Endothelial cell of umbilical vein (primary cell): ENCODE data around the gene LYRM1. TPM values are rescaled to one million over a fixed set of nuclear protein-coding genes. Genes with fewer than 3 reads are reported as not detected.

ENCODE experiments used
- BruUV-seq: library from RNA; stranded (reverse); fragments of 400-500 nt; replicated peaks from 2 replicates; lab custom pipeline; 2021; lab: Mats Ljungman, UMichigan
- CTCF ChIA-PET: fragments of 300-600, 350-600 bp; sonication (Branson Sonifier 250); formaldehyde crosslinking; loops from one replicate; lab custom pipeline; 2021; ENCODE audit warnings: antibody characterized with exemption, inconsistent platforms; lab: Charles Lee
- POLR2A ChIA-PET: fragments of 300-600, 350-600 bp; sonication (Branson Sonifier 250); formaldehyde crosslinking; loops from one replicate; lab custom pipeline; 2021; ENCODE audit warnings: antibody characterized with exemption, inconsistent platforms; lab: Charles Lee
- DNase-seq: peaks from one replicate; pipeline ENCODE4 v3.0.0-alpha.2; 2011; ENCODE audit warnings: low read depth, low spot score
- FAIRE-seq: peaks from 2 replicates; lab custom pipeline; 2011; peaks lifted over from hg19 to GRCh38; lab: Jason Lieb, UNC
- H2AFZ ChIP-seq: 2 replicates; pipeline ENCODE4 v1.6.0; 2012; ENCODE audit warnings: low read depth, low read length, control low read depth, inconsistent platforms
- H3K27ac ChIP-seq: 2 replicates; pipeline ENCODE4 v1.5.1; 2011; ENCODE audit warnings: low read depth, mild to moderate bottlenecking, control low read depth, low read length, moderate library complexity; ENCODE audit not compliant: insufficient read depth
- H3K27me3 ChIP-seq, 2 experiments: 2 replicates each; pipeline versions ENCODE4 v1.6.0 to v1.6.1; 2011; ENCODE audit warnings: low read length in 2 of 2, mixed read lengths in 1 of 2; ENCODE audit not compliant: control insufficient read depth in 2 of 2, insufficient read depth in 2 of 2
- H3K36me3 ChIP-seq, 2 experiments: 2 replicates in 1 of 2; 3 replicates in 1 of 2; pipeline ENCODE4 v1.5.1; 2011; ENCODE audit warnings: low read length in 2 of 2, mild to moderate bottlenecking in 1 of 2, moderate library complexity in 1 of 2; ENCODE audit not compliant: control insufficient read depth in 2 of 2, insufficient read depth in 2 of 2; ENCODE audit errors: extremely low read depth in 1 of 2
- H3K4me1 ChIP-seq: 3 replicates; pipeline ENCODE4 v1.5.1; 2011; ENCODE audit warnings: mild to moderate bottlenecking, low read length; ENCODE audit not compliant: control insufficient read depth, insufficient read depth; ENCODE audit errors: extremely low read depth
- H3K4me2 ChIP-seq: 2 replicates; pipeline ENCODE4 v1.6.1; 2011; ENCODE audit warnings: low read length, control low read depth, mixed read lengths; ENCODE audit not compliant: insufficient read depth
- H3K4me3 ChIP-seq, 3 experiments: fragments of 200-600 bp in 1 of 3; sonication (generic), shearing (Covaris generic) in 1 of 3; replicated peaks in 1 of 3; 2 replicates each; pipeline ENCODE4 v1.5.1; 2011 to 2016; ENCODE audit warnings: control low read depth in 3 of 3, low read length in 3 of 3, mild to moderate bottlenecking in 2 of 3, inconsistent platforms in 1 of 3, low read depth in 1 of 3, moderate library complexity in 1 of 3; ENCODE audit not compliant: insufficient read depth in 1 of 3
- H3K79me2 ChIP-seq: 2 replicates; pipeline ENCODE4 v1.6.0; 2012; ENCODE audit warnings: low read length, inconsistent platforms; ENCODE audit not compliant: control insufficient read depth, insufficient read depth
- H3K9ac ChIP-seq: replicated peaks from 2 replicates; pipeline ENCODE3; 2011; ENCODE audit warnings: low read length, control low read depth; ENCODE audit not compliant: insufficient read depth; ENCODE audit errors: extremely low read depth
- H3K9me1 ChIP-seq: replicated peaks from 3 replicates; pipeline ENCODE4 v1.6.0; 2011; ENCODE audit warnings: mild to moderate bottlenecking, low read length; ENCODE audit not compliant: control insufficient read depth, insufficient read depth; ENCODE audit errors: extremely low read depth
- H3K9me3 ChIP-seq: replicated peaks from 2 replicates; pipeline ENCODE4 v1.5.1; 2012; ENCODE audit warnings: low read length, inconsistent platforms; ENCODE audit not compliant: control insufficient read depth, insufficient read depth
- H4K20me1 ChIP-seq: replicated peaks from 2 replicates; pipeline ENCODE3; 2011; ENCODE audit warnings: mild to moderate bottlenecking, low read length; ENCODE audit not compliant: control insufficient read depth, insufficient read depth; ENCODE audit errors: extremely low read depth
- EZH2 ChIP-seq: IDR thresholded peaks from 2 replicates; pipeline ENCODE4 v1.6.1; 2012; ENCODE audit warnings: borderline replicate concordance, low read depth, mild to moderate bottlenecking, moderate library complexity, low read length, inconsistent platforms; ENCODE audit not compliant: severe bottlenecking
- FOS ChIP-seq: IDR thresholded peaks from 2 replicates; pipeline ENCODE4 v1.6.1; 2011; ENCODE audit warnings: mild to moderate bottlenecking, low read length, moderate library complexity, borderline replicate concordance; ENCODE audit not compliant: insufficient read depth
- GATA2 ChIP-seq: IDR thresholded peaks from 2 replicates; pipeline ENCODE4 v1.7.0; 2011; ENCODE audit warnings: low read depth, mild to moderate bottlenecking, moderate library complexity, mixed read lengths, low read length; ENCODE audit not compliant: insufficient read length, insufficient read depth
- JUN ChIP-seq: IDR thresholded peaks from 2 replicates; pipeline ENCODE4 v1.6.1; 2011; ENCODE audit warnings: borderline replicate concordance, low read depth; ENCODE audit not compliant: insufficient read length, insufficient read depth
- MYC ChIP-seq: IDR thresholded peaks from one replicate; pipeline ENCODE4 v1.6.1; 2011; ENCODE audit warnings: mild to moderate bottlenecking, low read depth, low read length
- POLR2A ChIP-seq: IDR thresholded peaks from 2 replicates; pipeline ENCODE4 v1.6.1; 2012; ENCODE audit warnings: low read depth, mild to moderate bottlenecking, control low read depth, low read length
- POLR2AphosphoS5 ChIP-seq: IDR thresholded peaks from 2 replicates; pipeline ENCODE4 v1.6.1; 2012; ENCODE audit warnings: low read depth, mild to moderate bottlenecking, control low read depth, low read length, moderate library complexity; ENCODE audit not compliant: insufficient read depth
- dilution Hi-C: fragments of 300-500 bp; cut with MboI; formaldehyde crosslinking; loops from one replicate; pipeline ENCODE4 v1.15.0; 2019; ENCODE audit warnings: low sequenced_read_pairs; ENCODE audit not compliant: extremely low pct_ligation_motif_present
- intact Hi-C: fragments of 100-400 bp; cut with micrococcal nuclease; formaldehyde crosslinking; loops from one replicate; pipeline ENCODE4 v1.10.0; 2022
- polyA plus RNA-seq, 4 experiments: library from polyadenylated mRNA; depleted of rRNA in 3 of 4; stranded (reverse) in 3 of 4; unstranded in 1 of 4; fragments of >200 nt; gene quantifications; 2 replicates each; pipeline versions ENCODE4 v1.2.1 to v1.2.3, GENCODE V29; 2011 to 2012; ENCODE audit warnings: missing spikeins in 1 of 4
- total RNA-seq: library from RNA; stranded (reverse); gene quantifications from 2 replicates; pipeline ENCODE4 v1.2.3, GENCODE V29; 2021
- TF ChIP-seq, protein P1 (sequence below), 2 donors: IDR thresholded peaks; 1 replicate in 1 of 2; 2 replicates in 1 of 2; pipeline ENCODE4 v1.5.1; 2011; ENCODE audit warnings: low read length in 2 of 2, mild to moderate bottlenecking in 2 of 2, moderate library complexity in 2 of 2, control low read depth in 1 of 2, inconsistent platforms in 1 of 2, low read depth in 1 of 2; ENCODE audit not compliant: insufficient read depth in 1 of 2; ENCODE audit errors: extremely low read depth in 1 of 2
- TF ChIP-seq, protein P2 (sequence below): IDR thresholded peaks from 2 replicates; pipeline ENCODE4 v1.6.1; 2011; ENCODE audit not compliant: insufficient read depth, insufficient read length

LYRM1 gene
- total and polyA plus RNA-seq, 2 donors (not counting 3 experiments of a cell fraction or from before 2014, with no cell fraction given): 20.4 to 28.4 TPM

DNA sequence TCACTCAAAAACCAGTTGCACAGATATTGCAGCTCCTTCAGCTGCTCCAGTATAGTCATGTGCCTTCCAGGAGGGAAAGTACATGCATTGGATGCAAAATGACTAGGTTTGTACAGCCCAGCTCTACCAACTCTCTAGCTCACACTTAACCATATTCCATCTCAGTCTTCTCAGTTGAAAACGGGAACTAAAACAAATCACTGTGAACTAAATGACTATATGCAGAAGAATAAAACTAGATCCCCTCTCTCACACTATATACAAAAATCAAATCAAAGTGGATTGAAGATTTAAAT is 25.3 kb upstream of the LYRM1 start:
- dilution Hi-C loops: no loop called here
- Histone ChIP-seq H3K79me2 (peaks cover 91% of the 10 kb centered on the region), H4K20me1 (peaks cover 5% of the 10 kb centered on the region)

More for the DNA sequence above, 25.3 kb upstream of the LYRM1 start:
- Histone ChIP-seq H3K9me1 (no peaks in the 10 kb centered on the region), H3K9ac (no peak overlapping the region), H3K36me3 (peaks cover 2 to 7% of the 10 kb centered on the region in 2 experiments), H2AFZ (no peak overlapping the region), H3K4me1 (peaks cover 43% of the 10 kb centered on the region), H3K4me2 (no peak overlapping the region), H3K4me3 (no peak overlapping the region), H3K27me3 (no peaks in the 10 kb centered on the region), H3K27ac (no peak overlapping the region), H3K9me3 (no peaks in the 10 kb centered on the region)
- DNase-seq (no peak), FAIRE-seq (no peak)
- no peak for TF ChIP-seq FOS
- TF ChIP-seq POLR2A: no peak
- TF ChIP-seq, protein P1, sequence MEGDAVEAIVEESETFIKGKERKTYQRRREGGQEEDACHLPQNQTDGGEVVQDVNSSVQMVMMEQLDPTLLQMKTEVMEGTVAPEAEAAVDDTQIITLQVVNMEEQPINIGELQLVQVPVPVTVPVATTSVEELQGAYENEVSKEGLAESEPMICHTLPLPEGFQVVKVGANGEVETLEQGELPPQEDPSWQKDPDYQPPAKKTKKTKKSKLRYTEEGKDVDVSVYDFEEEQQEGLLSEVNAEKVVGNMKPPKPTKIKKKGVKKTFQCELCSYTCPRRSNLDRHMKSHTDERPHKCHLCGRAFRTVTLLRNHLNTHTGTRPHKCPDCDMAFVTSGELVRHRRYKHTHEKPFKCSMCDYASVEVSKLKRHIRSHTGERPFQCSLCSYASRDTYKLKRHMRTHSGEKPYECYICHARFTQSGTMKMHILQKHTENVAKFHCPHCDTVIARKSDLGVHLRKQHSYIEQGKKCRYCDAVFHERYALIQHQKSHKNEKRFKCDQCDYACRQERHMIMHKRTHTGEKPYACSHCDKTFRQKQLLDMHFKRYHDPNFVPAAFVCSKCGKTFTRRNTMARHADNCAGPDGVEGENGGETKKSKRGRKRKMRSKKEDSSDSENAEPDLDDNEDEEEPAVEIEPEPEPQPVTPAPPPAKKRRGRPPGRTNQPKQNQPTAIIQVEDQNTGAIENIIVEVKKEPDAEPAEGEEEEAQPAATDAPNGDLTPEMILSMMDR (IDR thresholded peaks at IDR 0.05; ENCODE audit: extremely low read depth in 1 of 2, insufficient read depth in 1 of 2, low read depth in 1 of 2, low read length in 2 of 2): no peak
- TF ChIP-seq, protein P2, sequence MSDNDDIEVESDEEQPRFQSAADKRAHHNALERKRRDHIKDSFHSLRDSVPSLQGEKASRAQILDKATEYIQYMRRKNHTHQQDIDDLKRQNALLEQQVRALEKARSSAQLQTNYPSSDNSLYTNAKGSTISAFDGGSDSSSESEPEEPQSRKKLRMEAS: no peak
- TF ChIP-seq POLR2AphosphoS5: no peak
- no peak for TF ChIP-seq GATA2
- TF ChIP-seq MYC: no peak
- no peak for TF ChIP-seq EZH2
- TF ChIP-seq JUN: no peak
- POLR2A ChIA-PET: no interaction called here
- BruUV-seq: no TSS peak
- CTCF ChIA-PET: interaction anchor here (1.2 to 2.0 kb wide), 3 partner anchors 9 to 23 kb away, joined by 3 to 9 read pairs (median 4); no protein-coding TSS in a partner anchor
- intact Hi-C loops: no loop called here
